HG03469 (cell line): Measurements from ENCODE around the gene SVEP1.
"Not testable (repeated sequence)": the region's sequence is repeated elsewhere in the genome, so short reads cannot be mapped to it uniquely, and the experiment has no call there.

Source experiments
- ATAC-seq: cut with Tn5 transposase; IDR thresholded peaks from one replicate; pipeline ENCODE4 v1.9.1; 2021; ENCODE audit warnings: mild to moderate bottlenecking, moderate library complexity, moderate number of reproducible peaks; ENCODE audit not compliant: unreplicated experiment

SVEP1 gene

DNA sequence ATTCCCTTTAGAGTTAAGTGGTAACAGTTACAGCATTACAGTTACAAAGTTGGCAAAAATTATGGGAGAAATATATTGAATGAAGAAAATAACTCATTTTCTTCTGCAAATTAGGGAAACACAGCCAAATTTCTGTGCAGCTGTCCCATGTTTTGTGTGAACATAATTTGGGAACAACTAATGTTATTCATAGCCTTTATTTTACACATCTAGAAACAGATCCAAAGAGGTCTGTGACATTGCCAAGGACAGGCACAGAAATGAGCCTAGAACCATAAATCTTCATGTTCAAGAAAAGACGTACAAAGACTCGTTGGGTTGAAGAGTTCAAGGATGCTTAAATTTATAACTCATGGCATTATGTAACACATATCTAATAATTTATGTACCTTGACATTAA, 127.8 kb downstream of the SVEP1 start:
- no peak for ATAC-seq

GRCh38 chr9:110447476-110447875, 132.1 kb downstream of the SVEP1 start:
- ATAC-seq, result no peak

DNA sequence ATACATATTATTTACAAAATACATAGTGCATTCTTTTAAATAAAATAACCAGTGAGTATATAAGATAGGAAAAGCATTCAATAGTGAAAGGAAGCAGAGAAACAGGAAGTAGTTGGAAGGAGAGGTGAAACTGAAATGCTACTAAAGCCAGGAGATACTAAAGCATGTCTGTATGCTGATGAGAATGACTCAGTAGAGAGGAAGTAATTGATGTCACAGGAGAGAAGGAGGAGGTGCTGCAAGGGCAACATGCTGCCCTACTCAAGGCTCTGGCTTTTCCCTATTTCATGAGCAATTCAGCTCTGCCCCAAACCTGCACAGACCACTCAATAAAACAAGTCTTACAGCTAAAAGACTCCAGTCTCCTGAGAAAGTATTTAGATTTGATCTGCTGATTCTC, 133.4 kb downstream of the SVEP1 start:
- ATAC-seq, result no peak

- ATAC-seq, result no peak
Observed at GRCh38 chr9:110444911-110445310, 134.6 kb downstream of the SVEP1 start.

GRCh38 chr9:110443866-110444220, 135.7 kb downstream of the SVEP1 start:
- ATAC-seq, result no peak

GRCh38 chr9:110443146-110443865, 136.2 kb downstream of the SVEP1 start:
- ATAC-seq, result no peak

DNA sequence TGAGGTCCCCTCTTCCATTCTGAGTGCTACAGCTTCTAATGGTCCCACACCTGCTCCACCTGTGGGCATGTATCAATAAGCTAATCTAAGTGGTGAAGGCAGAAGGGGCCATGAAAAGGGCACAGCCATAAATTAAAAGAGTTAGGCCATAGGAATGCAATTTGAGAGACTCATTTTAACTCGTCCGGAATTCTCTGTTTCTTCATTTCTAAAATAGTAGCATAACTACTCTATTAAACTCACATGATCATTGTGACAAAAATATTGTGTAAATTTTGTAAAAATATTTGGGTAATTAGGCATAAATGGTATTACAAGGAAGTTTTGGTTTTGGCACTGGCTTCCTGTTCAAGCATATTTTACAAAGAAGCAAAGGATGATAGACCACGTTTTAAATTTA, 138.7 kb downstream of the SVEP1 start:
- no peak for ATAC-seq

DNA sequence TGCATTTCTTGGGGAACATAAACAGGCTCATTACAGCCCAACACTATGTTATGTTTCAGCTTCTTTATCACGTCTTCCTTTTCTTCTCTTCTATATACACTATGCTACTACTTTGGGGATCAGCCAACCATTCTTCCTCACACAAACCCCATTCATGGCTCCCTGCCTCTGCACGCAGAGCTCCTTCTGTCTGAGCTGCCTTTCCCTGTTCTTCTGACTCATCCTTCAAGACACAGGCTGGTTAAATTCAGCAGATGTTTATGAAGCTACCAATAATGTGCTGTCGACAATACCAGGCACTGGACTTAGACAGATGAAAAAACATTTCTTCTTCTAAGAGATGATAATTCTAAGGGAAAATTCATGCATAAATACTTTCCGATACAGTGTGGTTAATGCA, 139.4 kb downstream of the SVEP1 start:
- ATAC-seq, result no peak

GRCh38 chr9:110432253-110432652, 147.3 kb downstream of the SVEP1 start:
- ATAC-seq, result no peak

GRCh38 chr9:110429453-110429852, 150.1 kb downstream of the SVEP1 start:
- ATAC-seq, result no peak

GRCh38 chr9:110427497-110428104, 151.9 kb downstream of the SVEP1 start:
- ATAC-seq, result no peak

GRCh38 chr9:110426052-110426709, 153.4 kb downstream of the SVEP1 start:
- no peak for ATAC-seq

DNA sequence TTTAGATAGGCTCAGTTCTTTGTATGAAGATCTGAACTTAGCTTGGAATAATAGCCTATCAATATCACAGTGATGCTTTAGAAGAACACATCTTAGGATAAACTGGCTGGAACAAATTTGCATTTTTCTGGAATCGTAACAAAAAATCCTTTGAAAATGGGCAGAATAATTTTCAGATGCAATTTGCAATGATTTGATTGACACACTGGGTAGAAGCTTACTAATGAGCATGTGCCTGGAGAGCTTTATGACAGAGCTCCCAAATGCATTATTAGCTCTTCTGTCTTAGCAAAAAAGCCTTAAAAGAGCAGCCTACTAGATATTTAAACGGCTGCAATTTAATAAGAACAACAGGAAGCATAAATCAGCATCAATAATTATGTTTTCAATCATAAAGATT, 165.1 kb downstream of the SVEP1 start:
- ATAC-seq, result no peak

GRCh38 chr9:110410961-110411360, 168.6 kb downstream of the SVEP1 start:
- no peak for ATAC-seq

DNA sequence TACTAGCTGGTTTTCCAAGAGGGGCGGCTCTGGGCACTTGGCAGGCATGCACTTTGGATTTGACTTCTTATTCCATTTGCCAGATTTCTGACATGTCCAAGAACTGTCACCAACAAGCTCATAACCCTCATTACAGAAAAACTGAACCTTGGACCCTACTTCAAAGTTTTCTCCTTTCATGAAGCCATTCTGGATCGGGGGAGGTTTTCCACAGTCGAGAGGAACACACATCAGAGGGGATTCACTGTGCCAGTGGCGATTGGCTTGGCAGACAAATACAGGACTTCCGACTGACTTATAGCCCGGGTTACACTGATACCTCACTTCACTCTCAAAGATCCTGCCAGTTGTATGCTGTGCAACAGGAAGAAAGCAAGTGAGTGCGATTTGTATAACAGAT, 170.9 kb downstream of the SVEP1 start:
- ATAC-seq, result no peak

- no peak for ATAC-seq
Observed at GRCh38 chr9:110405858-110406443, 173.6 kb downstream of the SVEP1 start.

DNA sequence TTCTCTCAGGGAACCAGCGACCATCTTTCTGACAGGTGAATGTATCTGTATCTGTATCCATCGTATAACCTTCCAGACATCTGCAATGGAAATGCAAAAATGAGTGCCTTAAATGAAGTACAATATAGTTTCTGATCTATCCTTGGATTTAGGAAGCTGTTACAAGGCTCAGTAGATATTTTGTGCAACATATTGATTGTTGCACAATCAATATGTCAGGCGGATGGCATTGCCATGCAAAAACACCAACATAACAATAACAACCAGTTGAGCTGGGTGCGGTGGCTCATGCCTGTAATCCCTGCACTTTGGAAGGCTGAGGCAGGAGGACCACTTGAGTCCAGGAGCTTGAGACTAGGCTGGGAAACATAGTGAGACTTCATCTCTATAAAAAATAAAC, 175.1 kb downstream of the SVEP1 start:
- ATAC-seq, result no peak

GRCh38 chr9:110399983-110400382, 179.6 kb downstream of the SVEP1 start:
- no peak for ATAC-seq

- ATAC-seq, result not testable (repeated sequence)
Observed at GRCh38 chr9:110398992-110399391, 180.5 kb downstream of the SVEP1 start.

GRCh38 chr9:110391826-110392485, 187.6 kb downstream of the SVEP1 start:
- ATAC-seq, result no peak

- ATAC-seq, result no peak
Observed at GRCh38 chr9:110389148-110389750, 190.3 kb downstream of the SVEP1 start.
